HPDE6-E6E7 (cell line): Measurements from ENCODE around the gene FLNC.
A peak's percentile ranks its signal among the peaks of the same experiment; 100 is the strongest.

Experiments
- DNase-seq: peaks from one replicate; pipeline ENCODE4 v3.0.0; 2011; ENCODE audit warnings: missing footprints; ENCODE audit errors: extremely low spot score

FLNC gene

GRCh38 chr7:128801003-128801402, 29.2 kb upstream of the FLNC start:
- DNase-seq: no peak

GRCh38 chr7:128801667-128802418, 28.4 kb upstream of the FLNC start:
- no peak for DNase-seq

DNA sequence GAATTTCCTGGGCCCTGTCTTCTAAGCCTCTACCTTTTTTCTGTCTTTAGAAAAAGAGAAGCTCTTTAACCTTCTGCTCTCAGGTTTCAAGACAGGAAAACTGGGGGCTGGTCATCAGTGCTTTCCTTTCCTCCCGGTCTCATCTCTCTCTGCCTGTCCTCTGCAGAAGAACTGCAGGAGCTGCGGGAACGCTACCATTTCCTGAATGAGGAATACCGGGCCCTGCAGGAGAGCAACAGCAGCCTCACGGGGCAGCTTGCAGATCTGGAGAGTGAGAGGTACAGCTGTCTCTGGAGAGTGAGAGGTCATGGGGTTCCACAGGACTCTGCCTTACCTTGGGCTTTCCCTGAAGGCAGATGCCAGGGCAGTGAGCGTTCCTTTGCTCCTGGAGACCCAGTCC, 25.7 kb upstream of the FLNC start:
- DNase-seq: no peak

DNA sequence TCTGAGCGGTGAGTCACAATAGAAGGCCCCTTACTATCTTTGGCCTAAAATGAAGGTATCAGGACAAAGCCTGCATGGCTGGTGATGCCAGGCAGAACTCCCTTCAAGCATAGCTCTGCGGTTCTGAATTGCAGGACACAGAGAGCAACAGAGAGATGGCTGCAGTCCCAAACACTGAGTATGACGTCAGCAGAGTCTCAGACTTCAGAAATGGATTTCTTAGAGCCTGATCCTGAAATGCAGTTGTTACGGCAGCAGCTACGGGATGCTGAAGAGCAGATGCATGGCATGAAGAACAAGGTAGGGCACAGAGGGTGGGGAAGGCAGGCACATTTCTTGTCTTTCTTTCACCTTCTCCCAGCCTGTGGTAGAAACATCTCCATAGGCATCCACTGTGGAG, 25.0 kb upstream of the FLNC start:
- DNase-seq: no peak

DNA sequence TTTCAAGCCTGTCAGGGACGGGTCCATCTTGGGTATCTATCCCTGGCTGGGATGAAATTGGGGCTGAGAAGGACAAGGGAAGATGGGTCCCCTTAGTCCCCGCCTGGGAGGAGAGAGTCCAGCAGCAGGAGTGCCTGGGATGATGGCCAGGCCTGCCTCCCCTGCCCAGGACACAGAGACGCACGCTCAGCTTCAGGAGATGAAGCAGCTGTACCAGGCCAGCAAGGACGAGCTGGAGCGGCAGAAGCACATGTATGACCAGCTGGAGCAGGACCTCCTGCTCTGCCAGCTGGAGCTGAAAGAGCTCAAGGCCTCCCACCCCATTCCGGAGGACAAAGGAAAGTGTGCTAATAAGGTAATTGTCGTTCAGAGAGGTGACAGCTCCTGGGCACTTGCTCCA, 23.0 kb upstream of the FLNC start:
- no peak for DNase-seq

DNA sequence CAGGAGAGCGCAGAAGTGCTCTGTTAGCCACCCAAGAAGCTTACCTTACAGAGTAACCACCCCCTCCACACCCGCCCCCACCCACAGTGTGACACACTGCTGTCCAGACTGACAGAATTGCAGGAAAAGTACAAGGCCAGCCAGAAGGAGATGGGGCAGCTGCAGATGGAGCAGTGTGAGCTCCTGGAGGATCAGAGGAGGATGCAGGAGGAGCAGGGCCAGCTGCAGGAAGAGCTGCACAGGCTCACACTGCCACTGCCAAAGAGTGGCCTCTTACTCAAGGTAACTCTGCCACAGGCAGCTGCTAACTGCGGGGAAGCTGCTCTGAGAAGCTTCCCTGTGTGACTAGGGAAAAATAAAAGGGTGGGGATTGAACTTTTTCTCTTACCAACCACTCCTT, 20.8 kb upstream of the FLNC start:
- DNase-seq: no peak

- DNase-seq: no peak
These were observed 19.7 kb upstream of the FLNC start for GRCh38 chr7:128810473-128810872.

DNA sequence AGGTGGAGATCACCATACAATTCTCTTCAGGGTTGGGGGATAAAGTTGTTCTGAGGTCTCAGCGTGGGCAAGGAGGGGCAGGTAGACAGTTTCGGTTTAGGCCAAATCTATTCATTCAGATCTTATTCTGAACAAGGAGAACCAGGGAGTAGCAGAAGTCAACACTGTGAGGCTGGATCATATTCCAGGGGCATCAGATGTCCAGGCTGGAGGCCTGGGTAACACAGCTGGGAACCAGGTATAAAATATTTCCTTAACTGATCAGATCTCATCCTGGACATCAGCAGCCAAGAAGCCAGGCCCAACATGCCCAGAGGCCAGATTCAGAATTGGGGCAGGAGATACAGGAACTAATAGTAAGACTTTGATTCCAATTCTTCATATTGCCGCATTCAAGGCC, 19.2 kb upstream of the FLNC start:
- no peak for DNase-seq

DNA sequence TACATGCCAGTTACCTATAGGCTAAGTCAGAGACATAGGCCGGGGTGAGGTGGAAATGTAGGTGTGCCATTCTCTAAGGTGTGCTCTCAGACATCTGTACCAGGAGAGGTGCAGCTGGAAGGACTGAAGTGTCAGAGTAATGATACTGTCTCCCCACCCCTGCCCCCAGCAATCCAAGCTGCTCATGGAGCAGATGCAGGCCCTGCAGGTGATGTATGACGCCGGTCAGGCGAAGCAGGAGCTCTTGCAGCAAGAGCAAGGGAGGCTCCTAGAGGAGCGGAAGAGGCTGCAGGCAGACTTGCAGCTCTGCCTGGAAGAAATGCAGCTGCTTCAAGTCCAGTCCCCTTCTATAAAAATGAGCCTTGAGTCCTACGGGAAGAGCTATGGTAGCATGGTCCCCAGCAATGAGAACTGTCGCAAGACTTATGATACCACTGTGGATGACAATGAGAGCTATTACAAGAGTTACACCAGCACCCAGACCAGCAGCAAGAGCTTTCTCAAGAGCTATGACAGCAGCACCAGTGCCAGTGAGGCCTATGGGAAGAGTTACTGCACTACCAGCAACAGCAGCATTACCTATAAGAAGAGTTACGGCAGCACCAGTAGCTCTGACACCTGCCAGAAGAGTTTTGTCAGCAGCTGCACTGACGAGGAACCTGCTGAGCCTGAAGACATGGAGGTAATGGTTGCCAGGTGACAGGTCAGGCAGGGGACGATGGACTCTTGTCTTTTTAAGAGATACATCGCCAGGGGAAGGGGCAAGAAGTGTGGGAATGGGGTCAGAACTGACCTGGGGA, 18.4 kb upstream of the FLNC start:
- no peak for DNase-seq

DNA sequence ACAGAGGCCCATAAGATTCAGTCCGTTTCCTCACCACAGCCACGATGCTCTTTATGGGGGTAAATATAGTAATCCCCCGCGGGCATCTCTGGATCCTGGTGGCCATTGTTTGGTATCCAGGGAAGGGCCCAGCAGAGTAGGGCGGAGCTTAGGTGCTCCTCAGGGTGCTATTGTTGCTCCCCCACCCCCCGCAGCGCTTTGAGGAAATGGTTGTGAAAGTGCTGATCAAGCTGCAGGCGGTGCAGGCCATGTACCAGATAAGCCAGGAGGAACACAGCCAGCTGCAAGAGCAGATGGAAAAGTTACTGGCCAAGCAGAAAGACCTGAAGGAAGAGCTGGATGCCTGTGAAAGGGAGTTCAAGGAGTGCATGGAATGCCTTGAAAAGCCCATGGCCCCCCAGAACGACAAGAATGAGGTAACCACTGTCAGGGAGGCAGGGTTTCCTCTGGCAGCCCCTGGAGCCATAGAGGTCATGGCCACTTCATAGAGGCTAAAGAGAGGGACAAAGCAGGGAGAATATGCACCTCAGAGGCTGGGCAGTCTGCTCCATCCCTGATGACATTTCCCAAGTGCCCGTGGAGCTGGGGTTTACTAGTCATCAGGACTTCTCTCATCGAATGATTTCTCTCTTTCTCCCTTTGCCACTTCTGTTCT, 17.6 kb upstream of the FLNC start:
- DNase-seq: no peak

DNA sequence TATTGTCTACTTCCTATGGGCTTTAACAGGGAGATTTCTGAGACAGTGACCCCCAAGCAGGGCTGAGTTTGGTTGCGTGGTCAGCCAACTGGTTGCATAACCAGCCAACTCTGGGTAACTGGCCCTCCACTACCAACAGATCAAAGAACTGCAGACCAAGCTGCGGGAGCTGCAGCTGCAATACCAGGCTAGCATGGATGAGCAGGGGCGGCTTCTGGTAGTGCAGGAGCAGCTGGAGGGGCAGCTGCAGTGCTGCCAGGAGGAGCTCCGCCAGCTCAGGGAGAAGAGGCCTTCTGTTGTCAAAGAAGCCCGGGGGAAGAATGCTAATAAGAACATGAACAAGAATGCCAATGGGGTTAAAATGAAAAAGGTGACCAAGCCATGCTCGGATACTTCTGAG, 15.7 kb upstream of the FLNC start:
- no peak for DNase-seq

GRCh38 chr7:128815289-128815942, 14.8 kb upstream of the FLNC start:
- no peak for DNase-seq

- no peak for DNase-seq
These were observed 11.5 kb upstream of the FLNC start for GRCh38 chr7:128818694-128819093.

GRCh38 chr7:128821724-128822123, 8.5 kb upstream of the FLNC start:
- DNase-seq: no peak

DNA sequence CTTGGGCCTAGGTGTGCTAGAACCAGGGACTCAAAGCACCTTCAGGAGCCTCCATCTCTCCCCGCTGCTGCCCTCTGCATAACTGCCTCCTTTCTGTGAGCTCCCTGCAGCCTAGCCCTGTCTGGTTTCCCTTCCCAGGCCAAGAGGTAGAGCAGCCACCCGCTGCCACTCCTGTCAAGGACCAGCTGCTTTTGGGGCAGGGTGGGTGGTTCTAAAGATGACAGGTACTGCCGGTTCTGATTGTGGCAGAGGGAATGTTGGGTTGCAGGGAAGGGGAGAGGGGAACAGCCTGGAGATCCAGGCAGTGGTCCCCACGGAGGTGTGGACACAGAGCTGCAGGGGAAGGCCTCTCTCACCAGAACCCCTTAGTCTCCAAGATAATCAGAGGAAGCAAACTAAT, 3.7 kb upstream of the FLNC start:
- DNase-seq: no peak

- DNase-seq: no peak
These were observed 3.3 kb upstream of the FLNC start for GRCh38 chr7:128826916-128827247.

DNA sequence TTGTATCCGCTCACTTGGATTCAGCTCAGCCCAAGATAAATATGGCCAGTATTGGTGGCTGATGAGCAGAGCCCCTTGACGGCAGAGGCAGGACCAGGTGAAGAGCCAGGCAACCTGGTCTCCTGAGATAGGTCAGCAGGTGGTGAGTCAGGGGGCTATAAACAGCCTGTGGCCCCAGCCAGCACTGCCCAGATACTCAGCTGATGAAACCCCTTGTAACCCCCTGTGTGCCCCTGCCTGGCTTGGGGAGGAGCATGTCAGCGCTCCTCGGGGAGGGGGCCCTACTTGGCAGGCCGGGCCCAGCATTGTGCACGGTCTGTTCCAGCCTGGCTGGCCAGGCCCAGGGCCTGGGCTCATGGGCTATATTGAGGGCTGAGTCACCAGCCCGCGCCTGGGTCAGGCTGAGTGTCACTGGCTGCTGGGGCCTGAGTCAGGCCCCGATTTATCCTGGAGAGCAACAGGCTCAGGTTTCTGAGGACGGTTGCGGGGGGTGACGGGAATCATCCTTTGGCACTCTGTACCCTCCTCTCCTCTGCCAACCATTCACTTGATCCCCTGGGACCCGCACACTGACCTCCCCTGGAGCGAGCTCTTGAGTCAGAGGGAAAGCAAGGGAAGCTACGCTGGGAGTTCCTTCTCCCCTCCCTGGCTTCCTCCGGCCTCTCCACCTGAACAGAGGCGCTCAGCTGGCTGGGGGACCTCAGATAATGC, 2.8 kb upstream of the FLNC start:
- DNase-seq: peak; percentile 76

GRCh38 chr7:128827971-128828711, 2.1 kb upstream of the FLNC start:
- DNase-seq: peak; percentile 60

- DNase-seq: peak; percentile 36
These were observed 627 bp upstream of the FLNC start for GRCh38 chr7:128829391-128830166.
